Neural crest cell (in vitro differentiated cells): ENCODE measurements around the gene FRK. TPM values are rescaled to one million over a fixed set of nuclear protein-coding genes. Genes with fewer than 3 reads are reported as not detected.
"Not testable (repeated sequence)": the region's sequence is repeated elsewhere in the genome, so short reads cannot be mapped to it uniquely, and the experiment has no call there.

Source experiments
- DNase-seq: peaks from one replicate; pipeline ENCODE4 v3.0.0; 2021; ENCODE audit warnings: low read depth, mixed read lengths, low spot score
- H3K27ac Mint-ChIP-seq: one replicate; pipeline ENCODE4 v1.8.0; 2021; ENCODE audit warnings: mild to moderate bottlenecking, mixed read lengths; ENCODE audit not compliant: unreplicated experiment
- H3K27me3 Mint-ChIP-seq: 2 replicates; pipeline ENCODE4 v1.8.0; 2021; ENCODE audit warnings: low read depth, mild to moderate bottlenecking, mixed read lengths
- H3K36me3 Mint-ChIP-seq: 2 replicates; pipeline ENCODE4 v1.8.0; 2021; ENCODE audit warnings: low read depth, mild to moderate bottlenecking, mixed read lengths
- H3K4me1 Mint-ChIP-seq: 2 replicates; pipeline ENCODE4 v1.8.0; 2021; ENCODE audit warnings: mixed read lengths
- H3K4me3 Mint-ChIP-seq: one replicate; pipeline ENCODE4 v1.8.0; 2021; ENCODE audit warnings: mild to moderate bottlenecking, mixed read lengths
- H3K9me3 Mint-ChIP-seq: 2 replicates; pipeline ENCODE4 v1.8.0; 2021; ENCODE audit warnings: mixed read lengths
- total RNA-seq: library from RNA; stranded (reverse); gene quantifications from 2 replicates; pipeline ENCODE4 v1.2.1, GENCODE V29; 2021
- TF ChIP-seq, protein P1 (sequence below): fragments of 200-600 bp; sonication (generic); conservative IDR thresholded peaks from 2 replicates; pipeline ENCODE4 v1.5.0; 2021; ENCODE audit warnings: antibody characterized with exemption, mild to moderate bottlenecking

FRK gene
- total RNA-seq, 1 donor from 2014 or later = 0.12 TPM

DNA sequence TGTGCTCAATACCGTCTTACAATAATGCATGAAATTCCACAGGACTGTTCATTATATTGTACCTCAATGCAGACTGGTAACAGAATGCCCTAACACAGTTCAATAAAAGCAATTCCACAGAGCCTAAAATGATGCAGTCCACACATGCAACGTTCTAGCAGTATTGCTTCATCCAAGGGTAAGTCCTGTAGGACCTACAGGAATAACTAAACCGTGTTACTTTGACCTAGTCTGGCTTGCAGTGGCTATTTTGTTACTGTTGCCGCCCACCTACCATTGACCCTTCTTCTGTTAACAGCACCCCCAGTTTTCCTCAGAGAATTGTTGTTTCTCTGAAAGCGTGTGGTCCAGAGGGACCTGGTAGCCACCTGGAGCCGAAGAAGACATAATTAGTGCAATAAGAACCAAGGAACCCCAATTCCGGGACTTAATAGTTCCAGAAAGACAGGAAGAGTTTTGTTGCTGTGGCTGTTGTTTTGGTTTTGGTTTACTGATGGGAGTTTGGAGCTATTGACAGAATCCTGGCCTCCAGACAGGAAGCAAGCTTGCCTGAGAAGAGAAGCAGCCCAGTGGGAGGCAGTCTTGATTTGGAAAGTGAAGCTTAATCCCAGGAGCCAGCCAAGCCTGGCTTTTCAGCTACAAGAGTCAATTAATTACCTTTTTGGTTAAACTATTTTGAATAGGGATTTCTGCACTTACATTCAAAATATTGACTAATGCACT lies 91.3 kb downstream of the FRK start:
- Mint-ChIP-seq H3K27me3 (no peaks in the 10 kb centered on the region), H3K27ac (no peak overlapping the region), H3K36me3 (no peaks in the 10 kb centered on the region), H3K4me3 (no peak overlapping the region), H3K9me3 (no peaks in the 10 kb centered on the region), H3K4me1 (no peaks in the 10 kb centered on the region)
- no peak for DNase-seq
- TF ChIP-seq, protein P1, sequence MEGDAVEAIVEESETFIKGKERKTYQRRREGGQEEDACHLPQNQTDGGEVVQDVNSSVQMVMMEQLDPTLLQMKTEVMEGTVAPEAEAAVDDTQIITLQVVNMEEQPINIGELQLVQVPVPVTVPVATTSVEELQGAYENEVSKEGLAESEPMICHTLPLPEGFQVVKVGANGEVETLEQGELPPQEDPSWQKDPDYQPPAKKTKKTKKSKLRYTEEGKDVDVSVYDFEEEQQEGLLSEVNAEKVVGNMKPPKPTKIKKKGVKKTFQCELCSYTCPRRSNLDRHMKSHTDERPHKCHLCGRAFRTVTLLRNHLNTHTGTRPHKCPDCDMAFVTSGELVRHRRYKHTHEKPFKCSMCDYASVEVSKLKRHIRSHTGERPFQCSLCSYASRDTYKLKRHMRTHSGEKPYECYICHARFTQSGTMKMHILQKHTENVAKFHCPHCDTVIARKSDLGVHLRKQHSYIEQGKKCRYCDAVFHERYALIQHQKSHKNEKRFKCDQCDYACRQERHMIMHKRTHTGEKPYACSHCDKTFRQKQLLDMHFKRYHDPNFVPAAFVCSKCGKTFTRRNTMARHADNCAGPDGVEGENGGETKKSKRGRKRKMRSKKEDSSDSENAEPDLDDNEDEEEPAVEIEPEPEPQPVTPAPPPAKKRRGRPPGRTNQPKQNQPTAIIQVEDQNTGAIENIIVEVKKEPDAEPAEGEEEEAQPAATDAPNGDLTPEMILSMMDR = no peak

DNA sequence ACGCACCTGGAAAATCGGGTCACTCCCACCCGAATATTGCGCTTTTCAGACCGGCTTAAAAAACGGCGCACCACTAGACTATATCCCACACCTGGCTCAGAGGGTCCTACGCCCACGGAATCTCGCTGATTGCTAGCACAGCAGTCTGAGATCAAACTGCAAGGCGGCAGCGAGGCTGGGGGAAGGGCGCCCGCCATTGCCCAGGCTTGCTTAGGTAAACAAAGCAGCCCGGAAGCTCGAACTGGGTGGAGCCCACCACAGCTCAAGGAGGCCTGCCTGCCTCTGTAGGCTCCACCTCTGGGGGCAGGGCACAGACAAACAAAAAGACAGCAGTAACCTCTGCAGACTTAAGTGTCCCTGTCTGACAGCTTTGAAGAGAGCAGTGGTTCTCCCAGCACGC lies 100.4 kb downstream of the FRK start:
- DNase-seq, H3K27me3 Mint-ChIP-seq, H3K9me3 Mint-ChIP-seq, H3K4me1 Mint-ChIP-seq, H3K27ac Mint-ChIP-seq, H3K4me3 Mint-ChIP-seq, H3K36me3 Mint-ChIP-seq: not testable (repeated sequence)

GRCh38 chr6:115958958-115959357 lies 101.7 kb downstream of the FRK start:
- Mint-ChIP-seq H3K27me3 (no peaks in the 10 kb centered on the region), H3K4me1 (no peaks in the 10 kb centered on the region), H3K4me3 (no peak overlapping the region), H3K9me3 (peaks cover 2% of the 10 kb centered on the region), H3K36me3 (peaks cover 3% of the 10 kb centered on the region), H3K27ac (no peak overlapping the region)
- TF ChIP-seq, protein P1 = no peak
- DNase-seq = no peak

- H3K4me3 Mint-ChIP-seq = no peak overlapping the region
- H3K36me3 Mint-ChIP-seq = peaks cover 3% of the 10 kb centered on the region
- H3K4me1 Mint-ChIP-seq = no peaks in the 10 kb centered on the region
- H3K9me3 Mint-ChIP-seq = peaks cover 6% of the 10 kb centered on the region
- H3K27ac Mint-ChIP-seq = no peak overlapping the region
- TF ChIP-seq, protein P1 = no peak
- no peaks in the 10 kb centered on the region for H3K27me3 Mint-ChIP-seq
- no peak for DNase-seq
These were observed 106.0 kb downstream of the FRK start for GRCh38 chr6:115954740-115955139.

- Mint-ChIP-seq H3K4me1 (no peaks in the 10 kb centered on the region), H3K4me3 (no peak overlapping the region), H3K9me3 (peaks cover 4% of the 10 kb centered on the region), H3K27ac (no peak overlapping the region), H3K36me3 (no peaks in the 10 kb centered on the region), H3K27me3 (no peaks in the 10 kb centered on the region)
- no peak for DNase-seq
- TF ChIP-seq, protein P1 = no peak
These were observed 111.9 kb downstream of the FRK start for GRCh38 chr6:115948751-115949150.

GRCh38 chr6:115947966-115948541 lies 112.6 kb downstream of the FRK start:
- no peak overlapping the region for H3K27ac Mint-ChIP-seq
- no peaks in the 10 kb centered on the region for H3K27me3 Mint-ChIP-seq
- H3K9me3 Mint-ChIP-seq = peaks cover 4% of the 10 kb centered on the region

More at GRCh38 chr6:115947966-115948541, 112.6 kb downstream of the FRK start:
- Mint-ChIP-seq H3K36me3 (no peaks in the 10 kb centered on the region), H3K4me1 (no peaks in the 10 kb centered on the region), H3K4me3 (no peak overlapping the region)
- TF ChIP-seq, protein P1 = no peak
- no peak for DNase-seq
